A549 (cell line): ENCODE measurements around the gene ZNF319. TPM values are rescaled to one million over a fixed set of nuclear protein-coding genes. Genes with fewer than 3 reads are reported as not detected.
"Not testable (repeated sequence)": the region's sequence is repeated elsewhere in the genome, so short reads cannot be mapped to it uniquely, and the experiment has no call there.

Experiments
- ATAC-seq, 2 experiments: fragments of 200-7000 bp in 1 of 2; fragments of >200 bp in 1 of 2; cut with Nextera tagmentation in 1 of 2; cut with Tn5 transposase in 1 of 2; 3 replicates each; pipeline versions ENCODE4 v1.8.0 to v1.9.1; 2018 to 2020; ENCODE audit warnings: mild to moderate bottlenecking in 1 of 2, moderate library complexity in 1 of 2
- CTCF ChIA-PET: fragments of 300-600 bp; sonication (Branson Sonifier 250); formaldehyde crosslinking; extraction: SDS; loops from one replicate; lab custom pipeline; 2021; ENCODE audit warnings: antibody characterized with exemption, inconsistent platforms; lab: Yijun Ruan, JAX
- POLR2A ChIA-PET: fragments of 350-600 bp; formaldehyde crosslinking; extraction: SDS; loops from one replicate; lab custom pipeline; 2021; ENCODE audit warnings: antibody characterized with exemption, inconsistent platforms; lab: Yijun Ruan, JAX
- DNase-seq, 2 experiments: peaks; one replicate each; pipeline versions ENCODE4 v3.0.0 to v3.0.0-alpha.2; 2011 to 2016; ENCODE audit warnings: low read depth in 1 of 2, low spot score in 1 of 2
- FAIRE-seq: peaks from 2 replicates; lab custom pipeline; 2011; peaks lifted over from hg19 to GRCh38; lab: Jason Lieb, UNC
- H3K27ac ChIP-seq, 2 experiments: fragments of >200 bp; sonication (Bioruptor Twin); formaldehyde crosslinking; 3 replicates each; pipeline ENCODE4 v1.5.1; 2016 to 2017
- H3K4me1 ChIP-seq: fragments of >200 bp; sonication (Bioruptor Twin); formaldehyde crosslinking; 3 replicates; pipeline ENCODE4 v1.6.1; 2016
- H3K4me2 ChIP-seq: fragments of >200 bp; sonication (Bioruptor Twin); formaldehyde crosslinking; 3 replicates; pipeline ENCODE4 v1.6.1; 2016
- H3K4me3 ChIP-seq: fragments of >200 bp; sonication (Bioruptor Twin); formaldehyde crosslinking; 3 replicates; pipeline ENCODE4 v1.5.1; 2016
- H3K9me3 ChIP-seq: fragments of >200 bp; sonication (Bioruptor Twin); formaldehyde crosslinking; 3 replicates; pipeline ENCODE4 v1.6.1; 2016
- E2F6 ChIP-seq: IDR thresholded peaks from 2 replicates; pipeline ENCODE4 v1.6.1; 2012; ENCODE audit warnings: low read depth, borderline replicate concordance
- FOSL2 ChIP-seq, 2 experiments: fragments of 450-650 bp in 1 of 2; fragments of >200 bp in 1 of 2; sonication (Bioruptor Twin) in 1 of 2; formaldehyde crosslinking; IDR thresholded peaks; 2 replicates each; pipeline versions ENCODE4 v1.5.0 to v1.6.1; 2016 to 2020; ENCODE audit warnings: mild to moderate bottlenecking in 1 of 2, moderate library complexity in 1 of 2
- HMGXB4 ChIP-seq: fragments of 250-450 bp; sonication (Bioruptor Pico); IDR thresholded peaks from 2 replicates; pipeline ENCODE4 v1.5.0; 2021; ENCODE audit warnings: mild to moderate bottlenecking, moderate library complexity, borderline replicate concordance
- JUN ChIP-seq, 2 experiments: fragments of >200 bp; sonication (Bioruptor Twin); formaldehyde crosslinking; IDR thresholded peaks; 2 replicates in 1 of 2; 3 replicates in 1 of 2; pipeline ENCODE4 v1.6.1; 2016 to 2017
- KDM5A ChIP-seq: fragments of 200-600 bp; sonication (generic); IDR thresholded peaks from 2 replicates; pipeline ENCODE4 v1.6.1; 2016; ENCODE audit warnings: antibody characterized with exemption, mild to moderate bottlenecking
- MAX ChIP-seq: IDR thresholded peaks from 2 replicates; pipeline ENCODE4 v1.6.1; 2012
- NPAS2 ChIP-seq: fragments of 250-450 bp; sonication (Bioruptor Pico); IDR thresholded peaks from 2 replicates; pipeline ENCODE4 v1.8.0; 2022; ENCODE audit warnings: mild to moderate bottlenecking, moderate library complexity, borderline replicate concordance
- REST ChIP-seq: fragments of 200-600 bp; sonication (generic); IDR thresholded peaks from 2 replicates; pipeline ENCODE4 v1.6.1; 2016; ENCODE audit warnings: antibody characterized with exemption, mild to moderate bottlenecking, moderate library complexity
- RFX5 ChIP-seq: fragments of 450-650 bp; IDR thresholded peaks from 2 replicates; pipeline ENCODE4 v1.7.1; 2014; ENCODE audit warnings: antibody characterized with exemption, mild to moderate bottlenecking, moderate library complexity
- SREBF2 ChIP-seq: fragments of 450-650 bp; IDR thresholded peaks from 2 replicates; pipeline ENCODE4 v1.6.1; 2014; ENCODE audit warnings: mild to moderate bottlenecking, moderate library complexity
- WGBS: methylation state at CpG from one replicate; pipeline ENCODE4 v1.1.6; 2017; ENCODE audit errors: missing lambda C conversion rate; 5-methylcytosine and 5-hydroxymethylcytosine counted together
- polyA plus RNA-seq, 4 experiments: library from polyadenylated mRNA; depleted of rRNA in 3 of 4; stranded (reverse); fragments of >200 nt; fragmentation: RNase III in 1 of 4; extraction: RNeasy Plus Mini Kit Qiagen cat#74134 plus additional on column Dnase treatment in 1 of 4; gene quantifications; 2 replicates in 3 of 4; 3 replicates in 1 of 4; pipeline ENCODE4 v1.2.3, GENCODE V29; 2011 to 2017

The ZNF319 gene
- polyA plus RNA-seq, 2 of the 4 experiments (the other 2 are of a cell fraction): 10.8 to 11.3 TPM

GRCh38 chr16:58009856-58010416, 9.5 kb upstream of the ZNF319 start:
- Histone ChIP-seq H3K27ac (no peak overlapping the region), H3K9me3 (0 out of 3 replicates have a peak, but pooled peaks cover 3% of the 10 kb centered on the region), H3K4me1 (peaks cover 20% of the 10 kb centered on the region), H3K4me2 (no peak overlapping the region), H3K4me3 (no peak overlapping the region)
- FAIRE-seq (no peak), DNase-seq (no peak), ATAC-seq (no peak)
- no peak for TF ChIP-seq SREBF2
- TF ChIP-seq RFX5: no peak
- TF ChIP-seq E2F6: no peak
- no peak for TF ChIP-seq MAX
- no peak for TF ChIP-seq KDM5A
- TF ChIP-seq REST: no peak
- TF ChIP-seq HMGXB4 (CRISPR knock-in tag): no peak
- 94% methylated on average over 11 of the region's 11 CpGs for WGBS
- ChIA-PET POLR2A (no interaction called here), CTCF (interaction anchor here (0.5 to 3.9 kb wide), 6 partner anchors 9 to 361 kb away, joined by 3 to 17 read pairs (median 4); no protein-coding TSS in a partner anchor)

- 67% methylated on average over 12 of the region's 12 CpGs for WGBS
These were observed 4.3 kb upstream of the ZNF319 start for GRCh38 chr16:58004736-58005135.

GRCh38 chr16:58002936-58003335, 2.5 kb upstream of the ZNF319 start:
- H3K9me3 ChIP-seq: 0 out of 3 replicates have a peak, but pooled peaks cover 3% of the 10 kb centered on the region
- no peak overlapping the region for H3K4me3 ChIP-seq
- ChIA-PET POLR2A (interaction anchor here (1.4 kb wide), 1 partner anchor 203 kb away, joined by 6 read pairs; no protein-coding TSS in a partner anchor), CTCF (interaction anchor here (1.2 to 12.6 kb wide), 3 partner anchors 10 to 246 kb away, joined by 3 to 160 read pairs (median 42); no protein-coding TSS in a partner anchor)
- TF ChIP-seq NPAS2: no peak
- WGBS: 90% methylated on average over 5 of the region's 5 CpGs
- H3K4me1 ChIP-seq: peaks cover 41% of the 10 kb centered on the region
- ATAC-seq (no peak), FAIRE-seq (no peak), DNase-seq (no peak)
- H3K27ac ChIP-seq: no peak overlapping the region
- peak overlapping the region; percentile 100; the same call in 1 of the 3 replicates for H3K4me2 ChIP-seq

More at GRCh38 chr16:58004736-58005135, 4.3 kb upstream of the ZNF319 start:
- H3K27ac ChIP-seq; FAIRE-seq; POLR2A ChIA-PET; H3K9me3 ChIP-seq; ATAC-seq; DNase-seq; H3K4me3 ChIP-seq; TF ChIP-seq FOSL2 (IDR thresholded peaks at IDR 0.05): not testable (repeated sequence)
- CTCF ChIA-PET: interaction anchor here (0.6 to 2.4 kb wide), 21 partner anchors 9 to 429 kb away, joined by 3 to 12 read pairs (median 4); no protein-coding TSS in a partner anchor
- H3K4me1 ChIP-seq: peaks cover 26% of the 10 kb centered on the region
- peak; percentile 30; the same call in 1 of the 2 replicates for TF ChIP-seq FOSL2 (CRISPR knock-in tag; IDR thresholded peaks at IDR 0.05)
- 0 out of 5 replicates have a peak, but pooled peaks of 1 of the 2 experiments have one; percentile 14 for TF ChIP-seq JUN (IDR thresholded peaks at IDR 0.05)
- H3K4me2 ChIP-seq: peak overlapping the region; percentile 51
